Measurements from ENCODE around the gene CD37.

The CD37 gene

DNA sequence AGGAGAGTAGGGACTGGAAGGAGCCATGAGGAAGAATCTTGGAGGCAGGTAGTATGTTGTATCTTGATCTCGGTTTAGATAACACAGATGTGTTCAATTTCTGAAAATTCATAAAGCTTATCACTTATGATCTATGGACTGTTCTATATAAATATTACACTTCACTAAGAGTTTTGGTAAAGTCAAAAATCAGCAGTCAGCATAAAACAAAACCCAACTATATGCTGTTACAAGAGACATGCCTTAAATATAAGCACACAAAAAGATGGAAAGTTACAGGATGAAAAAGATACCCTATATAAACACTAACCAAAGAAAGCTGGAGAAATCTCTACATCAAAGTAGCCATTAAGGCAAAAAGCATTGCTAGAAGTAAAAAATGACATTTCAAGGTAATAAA is 48.4 kb downstream of the CD37 start:
- DNase-seq = no peak

- no peak for DNase-seq
These were observed 52.7 kb downstream of the CD37 start, which contains the start of gene KASH5 for GRCh38 chr19:49387936-49388372. Gene KASH5, plus strand, starts transcription at chr19:49388249. Its CDS starts 2,635 bp downstream, at chr19:49390884.

DNA sequence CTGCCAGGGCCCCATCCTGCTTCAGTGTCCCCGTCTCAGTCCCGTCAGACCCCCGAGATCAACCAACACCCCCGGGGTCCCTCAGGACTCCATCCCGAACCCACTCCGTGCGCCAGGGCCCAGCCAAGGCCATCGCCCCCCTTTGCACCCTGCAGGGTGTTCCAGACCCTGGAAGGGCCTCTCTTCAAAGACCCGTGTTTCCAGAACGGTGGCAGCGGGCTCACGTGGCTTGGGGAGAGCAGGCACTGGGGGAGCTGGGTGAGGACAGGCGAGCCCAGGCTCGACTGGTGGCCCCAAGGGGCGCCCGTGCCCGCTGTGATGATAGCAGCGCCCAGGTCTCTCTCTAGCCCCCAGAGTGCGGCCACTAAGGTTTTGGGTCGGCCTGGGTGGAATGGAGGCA is 54.2 kb downstream of the CD37 start:
- DNase-seq = no peak

Data from NCI-H748 treated with DMSO at 0.1 percent for 48 hours (cell line).